Activated CD8-positive, alpha-beta memory T cell treated with anti-CD3 and anti-CD28 coated beads, Interleukin-2, amount 50 U/mL, for 24 hours (primary cell): ENCODE data around the gene GNMT.
"Not testable (repeated sequence)": the region's sequence is repeated elsewhere in the genome, so short reads cannot be mapped to it uniquely, and the experiment has no call there.

ENCODE experiments used
- DNase-seq: peaks from one replicate; pipeline ENCODE4 v3.0.0-alpha.2; 2020; ENCODE audit errors: extremely low read depth

GNMT gene

GRCh38 chr6:42941356-42941755 lies 19.2 kb upstream of the GNMT start:
- DNase-seq, result not testable (repeated sequence)

GRCh38 chr6:42942444-42942843 lies 18.1 kb upstream of the GNMT start:
- DNase-seq, result no peak

- no peak for DNase-seq
These were observed 12.6 kb upstream of the GNMT start for GRCh38 chr6:42947950-42948349.

GRCh38 chr6:42952389-42952788 lies 8.2 kb upstream of the GNMT start:
- DNase-seq, result no peak

GRCh38 chr6:42954405-42954804 lies 6.1 kb upstream of the GNMT start:
- DNase-seq, result not testable (repeated sequence)

GRCh38 chr6:42958125-42958524 lies 2.4 kb upstream of the GNMT start:
- DNase-seq, result no peak

GRCh38 chr6:42959917-42960242 lies 674 bp upstream of the GNMT start:
- DNase-seq, result no peak

GRCh38 chr6:42961020-42961470 lies 491 bp downstream of the GNMT start:
- DNase-seq, result no peak

- DNase-seq, result no peak
These were observed 1.5 kb downstream of the GNMT start for GRCh38 chr6:42962096-42962495.

- DNase-seq, result no peak
These were observed 2.1 kb downstream of the GNMT start for GRCh38 chr6:42962502-42963178.

GRCh38 chr6:42963179-42963854 lies 2.8 kb downstream of the GNMT start:
- no peak for DNase-seq

- DNase-seq, result no peak
These were observed 3.5 kb downstream of the GNMT start for GRCh38 chr6:42963855-42964605.

GRCh38 chr6:42966571-42966970 lies 6.0 kb downstream of the GNMT start:
- DNase-seq, result no peak

GRCh38 chr6:42967228-42967627 lies 6.7 kb downstream of the GNMT start:
- DNase-seq, result no peak

- DNase-seq, result no peak
These were observed 7.7 kb downstream of the GNMT start for GRCh38 chr6:42968126-42968701.

GRCh38 chr6:42968783-42969182 lies 8.2 kb downstream of the GNMT start:
- no peak for DNase-seq

- DNase-seq, result no peak
These were observed 8.9 kb downstream of the GNMT start for GRCh38 chr6:42969431-42969830.

- DNase-seq, result no peak
These were observed 9.4 kb downstream of the GNMT start for GRCh38 chr6:42969934-42970333.

- no peak for DNase-seq
These were observed 10.5 kb downstream of the GNMT start for GRCh38 chr6:42970871-42971612.

GRCh38 chr6:42971746-42972327 lies 11.3 kb downstream of the GNMT start:
- DNase-seq, result no peak

GRCh38 chr6:42973926-42974325 lies 13.4 kb downstream of the GNMT start:
- no peak for DNase-seq
